K562 (cell line): ENCODE measurements around the gene AP3B2. TPM values are rescaled to one million over a fixed set of nuclear protein-coding genes. Genes with fewer than 3 reads are reported as not detected.
A peak's percentile ranks its signal among the peaks of the same experiment; 100 is the strongest.
"Not testable (repeated sequence)": the region's sequence is repeated elsewhere in the genome, so short reads cannot be mapped to it uniquely, and the experiment has no call there.

Source experiments
- ATAC-seq: fragments of 200-7000 bp; cut with Tn5 transposase; 3 replicates; pipeline ENCODE4 v1.9.1; 2020; ENCODE audit warnings: moderate library complexity
- BruUV-seq: library from RNA; stranded (reverse); fragments of 400-500 nt; replicated peaks from 2 replicates; lab custom pipeline; 2021; lab: Mats Ljungman, UMichigan
- CTCF ChIA-PET: fragments of 300-600 bp; formaldehyde crosslinking; extraction: SDS; loops from one replicate; lab custom pipeline; 2021; ENCODE audit warnings: low intra/inter-chr PET ratio; lab: Yijun Ruan, JAX
- POLR2A ChIA-PET: fragments of 300-600, 350-650 bp; sonication (Branson Sonifier 250); formaldehyde crosslinking; extraction: SDS; loops from one replicate; lab custom pipeline; 2021; ENCODE audit warnings: antibody characterized with exemption, inconsistent platforms; lab: Yijun Ruan, JAX
- DNase-seq, 4 experiments: peaks; one replicate each; pipeline versions ENCODE4 v3.0.0 to v3.0.0-alpha.2; 2011 to 2018; ENCODE audit warnings: low spot score in 3 of 4, mixed read lengths in 3 of 4; ENCODE audit errors: extremely low read depth in 1 of 4
- FAIRE-seq: peaks from 2 replicates; lab custom pipeline; 2011; peaks lifted over from hg19 to GRCh38; lab: Jason Lieb, UNC
- H2AFZ ChIP-seq: 2 replicates; pipeline ENCODE4 v1.6.0; 2011; ENCODE audit warnings: low read depth, low read length, control low read depth, inconsistent platforms
- H3K27ac ChIP-seq: fragments of 200-600 bp; 3 replicates; pipeline ENCODE4 v1.8.0; 2011; ENCODE audit warnings: low read depth, mild to moderate bottlenecking, control low read depth, inconsistent platforms, low read length, moderate library complexity, mixed read lengths; ENCODE audit errors: extremely low read depth
- H3K27me3 ChIP-seq, 2 experiments: fragments of 300-600 bp in 1 of 2; 2 replicates in 1 of 2; 3 replicates in 1 of 2; pipeline versions ENCODE4 v1.6.0 to v1.8.0; 2011; ENCODE audit warnings: inconsistent platforms in 2 of 2, low read length in 2 of 2, mild to moderate bottlenecking in 1 of 2, mixed read lengths in 1 of 2, moderate library complexity in 1 of 2; ENCODE audit not compliant: control insufficient read depth in 2 of 2, insufficient read depth in 2 of 2
- H3K36me3 ChIP-seq: fragments of 300-600 bp; 3 replicates; pipeline ENCODE4 v1.8.0; 2011; ENCODE audit warnings: mild to moderate bottlenecking, low read length, inconsistent platforms; ENCODE audit not compliant: control insufficient read depth, insufficient read depth
- H3K4me1 ChIP-seq, 2 experiments: fragments of 200-600 bp in 1 of 2; replicated peaks in 1 of 2; 2 replicates in 1 of 2; 3 replicates in 1 of 2; pipeline versions ENCODE4 v1.5.1 to v1.8.0; 2011; ENCODE audit warnings: inconsistent platforms in 2 of 2, low read length in 2 of 2, mild to moderate bottlenecking in 1 of 2, mixed read lengths in 1 of 2, moderate library complexity in 1 of 2; ENCODE audit not compliant: control insufficient read depth in 2 of 2, insufficient read depth in 2 of 2
- H3K4me2 ChIP-seq: 2 replicates; pipeline ENCODE4 v1.6.1; 2011; ENCODE audit warnings: low read length, control low read depth, inconsistent platforms, mixed read lengths; ENCODE audit not compliant: insufficient read depth
- H3K4me3 ChIP-seq: fragments of 200-600 bp; sonication (generic), shearing (Covaris generic); 2 replicates; pipeline ENCODE4 v1.5.1; 2016; ENCODE audit warnings: control low read depth, inconsistent platforms
- H3K79me2 ChIP-seq: fragments of 200-600 bp; 3 replicates; pipeline ENCODE4 v1.8.0; 2011; ENCODE audit warnings: low read length, inconsistent platforms; ENCODE audit not compliant: control insufficient read depth, insufficient read depth
- H3K9ac ChIP-seq, 2 experiments: 2 replicates each; pipeline versions ENCODE4 v1.6.0 to v1.6.1; 2011; ENCODE audit warnings: low read depth in 2 of 2, low read length in 2 of 2, control low read depth in 1 of 2, inconsistent platforms in 1 of 2, mild to moderate bottlenecking in 1 of 2, mixed read lengths in 1 of 2; ENCODE audit not compliant: insufficient read depth in 1 of 2
- H3K9me1 ChIP-seq: one replicate; pipeline ENCODE4 v1.6.0; 2011; ENCODE audit warnings: inconsistent platforms, mild to moderate bottlenecking, low read length, moderate library complexity; ENCODE audit not compliant: control insufficient read depth, insufficient read depth
- H3K9me3 ChIP-seq: replicated peaks from 2 replicates; pipeline ENCODE4 v1.5.1; 2011; ENCODE audit warnings: low read depth, low read length, inconsistent platforms; ENCODE audit not compliant: control insufficient read depth, insufficient read depth
- H4K20me1 ChIP-seq: replicated peaks from 2 replicates; pipeline ENCODE4 v1.6.1; 2011; ENCODE audit warnings: low read length, inconsistent platforms, mixed read lengths; ENCODE audit not compliant: control insufficient read depth, insufficient read depth
- ARID2 ChIP-seq: fragments of 450-650 bp; IDR thresholded peaks from 2 replicates; pipeline ENCODE4 v1.6.1; 2017; ENCODE audit warnings: antibody characterized with exemption, mild to moderate bottlenecking
- BCOR ChIP-seq: fragments of 450-650 bp; IDR thresholded peaks from 2 replicates; pipeline ENCODE4 v1.6.1; 2016
- EGR1 ChIP-seq: fragments of 450-650 bp; conservative IDR thresholded peaks from 2 replicates; pipeline ENCODE4 v1.6.1; 2017; ENCODE audit warnings: mild to moderate bottlenecking
- ERF ChIP-seq: fragments of 450-650 bp; formaldehyde crosslinking; IDR thresholded peaks from 2 replicates; pipeline ENCODE4 v1.4.0; 2020; ENCODE audit warnings: mild to moderate bottlenecking, mixed read lengths
- GATAD2A ChIP-seq: fragments of 450-650 bp; IDR thresholded peaks from 2 replicates; pipeline ENCODE4 v1.6.1; 2017
- MYBL2 ChIP-seq, 2 experiments: fragments of 450-650 bp in 1 of 2; sonication (generic) in 1 of 2; formaldehyde crosslinking in 1 of 2; IDR thresholded peaks; 2 replicates each; pipeline versions ENCODE4 v1.6.1 to v1.8.1; 2017 to 2022; ENCODE audit warnings: borderline replicate concordance in 1 of 2, inconsistent platforms in 1 of 2, low read depth in 1 of 2, mild to moderate bottlenecking in 1 of 2, missing genetic modification reagents in 1 of 2, moderate library complexity in 1 of 2
- NR2C2 ChIP-seq, 2 experiments: fragments of 200-800 bp in 1 of 2; sonication (Bioruptor generic) in 1 of 2; sonication (generic) in 1 of 2; formaldehyde crosslinking in 1 of 2; IDR thresholded peaks; 2 replicates each; pipeline versions ENCODE4 v1.6.1 to v1.8.0; 2016 to 2022; ENCODE audit warnings: mild to moderate bottlenecking in 1 of 2, missing compliant biosample characterization in 1 of 2, missing genetic modification characterization in 1 of 2, missing genetic modification reagents in 1 of 2
- PHF8 ChIP-seq: fragments of 200-600 bp; sonication (generic); IDR thresholded peaks from 2 replicates; pipeline ENCODE4 v1.6.1; 2012; ENCODE audit warnings: mixed run types, mild to moderate bottlenecking, inconsistent platforms, low read length, moderate library complexity, borderline replicate concordance
- PYGO2 ChIP-seq: fragments of 450-650 bp; IDR thresholded peaks from 2 replicates; pipeline ENCODE4 v1.6.1; 2016; ENCODE audit warnings: mild to moderate bottlenecking, missing genetic modification characterization, moderate library complexity, missing compliant biosample characterization
- RBM25 ChIP-seq: fragments of 200-400 bp; formaldehyde crosslinking; IDR thresholded peaks from 2 replicates; pipeline ENCODE4 v1.6.1; 2018; ENCODE audit warnings: low read length, low read depth, moderate library complexity; ENCODE audit not compliant: severe bottlenecking
- TOE1 ChIP-seq, 2 experiments: fragments of 450-650 bp in 1 of 2; sonication (generic) in 1 of 2; formaldehyde crosslinking in 1 of 2; IDR thresholded peaks; 2 replicates each; pipeline versions ENCODE4 v1.7.1 to v1.8.0; 2016 to 2022; ENCODE audit warnings: borderline replicate concordance in 2 of 2, mild to moderate bottlenecking in 2 of 2, antibody characterized with exemption in 1 of 2, inconsistent platforms in 1 of 2, low read depth in 1 of 2, missing genetic modification reagents in 1 of 2, moderate library complexity in 1 of 2
- WGBS: fragments of 100-300 bp; shearing (Covaris generic); methylation state at CpG from one replicate; pipeline ENCODE4 v1.1.6; 2016; ENCODE audit warnings: low coverage, mixed read lengths; ENCODE audit not compliant: insufficient coverage; ENCODE audit errors: missing lambda C conversion rate; 5-methylcytosine and 5-hydroxymethylcytosine counted together
- in situ Hi-C: fragments of 300-500 bp; cut with MboI; formaldehyde crosslinking; loops from 4 replicates; pipeline ENCODE4 v1.15.0; 2018; ENCODE audit warnings: inconsistent platforms, mixed read lengths
- intact Hi-C: fragments of 100-400 bp; cut with micrococcal nuclease; formaldehyde crosslinking; loops from 2 replicates; pipeline ENCODE4 v1.14.2; 2022
- polyA plus RNA-seq, 8 experiments: library from polyadenylated mRNA; depleted of rRNA in 4 of 8; stranded (reverse) in 5 of 8; unstranded in 3 of 8; fragments of >200 nt; fragmentation: Nextera tagmentation in 2 of 8; fragmentation: Illumina TruSeq in 1 of 8; extraction: Ambion mirVana in 2 of 8; extraction: Trizol in 1 of 8; gene quantifications; 2 replicates each; pipeline versions ENCODE4 v1.2.1 to v1.2.3, GENCODE V29; 2011 to 2014; ENCODE audit warnings: inconsistent platforms in 1 of 8, missing spikeins in 1 of 8
- total RNA-seq, 7 experiments: library from RNA; depleted of rRNA in 6 of 7; stranded (reverse); fragments of >200 nt in 6 of 7; fragmentation: Illumina TruSeq in 2 of 7; extraction: Trizol in 2 of 7; gene quantifications; 2 replicates each; pipeline versions ENCODE4 v1.2.1 to v1.2.3, GENCODE V29; 2011 to 2021; ENCODE audit warnings: low replicate concordance in 1 of 7
- TF ChIP-seq, protein P1 (sequence below), 2 experiments: fragments of 250-450 bp in 1 of 2; fragments of 450-650 bp in 1 of 2; sonication (Bioruptor Pico) in 1 of 2; IDR thresholded peaks; 2 replicates each; pipeline versions ENCODE4 v1.6.1 to v1.8.0; 2016 to 2021; ENCODE audit warnings: mild to moderate bottlenecking in 2 of 2, moderate library complexity in 2 of 2, missing compliant biosample characterization in 1 of 2, missing genetic modification characterization in 1 of 2
- TF ChIP-seq, protein P2 (sequence below): sonication (generic); formaldehyde crosslinking; IDR thresholded peaks from 2 replicates; pipeline ENCODE4 v1.8.0; 2022; ENCODE audit warnings: missing genetic modification reagents, mild to moderate bottlenecking, moderate library complexity, borderline replicate concordance
- TF ChIP-seq, protein P3 (sequence below): sonication (generic); formaldehyde crosslinking; IDR thresholded peaks from 2 replicates; pipeline ENCODE4 v1.4.0; 2020; ENCODE audit warnings: mild to moderate bottlenecking, missing genetic modification reagents

The AP3B2 gene
- total and polyA plus RNA-seq, 9 of the 15 experiments (the other 6 are each of a cell fraction or from before 2014, with no cell fraction given): 0.03 to 0.15 (median 0.10) TPM; not detected in 2

DNA sequence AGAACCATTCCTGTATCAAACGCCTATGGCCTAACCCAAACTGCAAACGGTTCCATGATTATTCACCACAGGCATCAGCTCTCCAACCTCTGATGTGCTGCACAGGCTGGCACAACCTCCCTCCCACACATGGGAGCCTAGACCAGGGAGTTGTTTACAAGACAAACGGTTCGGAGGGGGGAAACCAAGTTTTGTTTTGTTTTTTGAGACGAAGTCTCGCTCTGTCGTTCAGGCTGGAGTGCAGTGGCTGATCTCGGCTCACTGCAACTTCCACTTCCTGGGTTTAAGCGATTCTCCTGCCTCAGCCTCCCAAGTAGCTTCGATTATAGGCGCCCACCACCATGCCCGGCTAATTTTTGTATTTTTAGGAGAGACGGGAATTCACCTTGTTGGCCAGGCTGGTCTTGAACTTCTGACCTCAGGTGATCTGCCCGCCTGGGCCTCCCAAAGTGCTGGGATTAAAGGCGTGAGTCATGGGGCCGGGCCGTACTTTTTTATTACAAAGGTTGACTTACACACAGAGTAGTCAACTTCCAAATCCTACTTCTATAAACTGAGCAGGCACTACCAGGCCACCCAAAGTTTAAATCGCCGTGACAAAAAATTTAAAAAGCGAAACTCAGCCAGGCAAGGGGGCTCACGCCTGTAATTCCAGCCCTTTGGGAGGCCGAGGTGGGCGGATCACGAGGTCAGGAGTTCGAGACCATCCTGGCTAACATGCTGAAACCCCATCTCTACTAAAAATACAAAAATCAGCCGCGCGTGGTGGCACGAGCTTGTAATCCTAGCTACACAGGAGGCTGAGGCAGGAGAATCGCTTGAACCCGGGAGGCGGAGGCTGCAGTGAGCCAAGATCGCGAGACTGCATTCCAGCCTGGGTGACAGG lies 64.5 kb downstream of the AP3B2 start:
- H3K79me2 ChIP-seq: peaks cover 70% of the 10 kb centered on the region
- H3K4me1 ChIP-seq: peaks cover 54 to 58% of the 10 kb centered on the region in 2 experiments
- intact Hi-C loops: loop anchor here (2.0 to 10.0 kb wide), 2 partner anchors 36 to 160 kb away; partner anchors contain the start of genes FSD2 and WHAMM
- CTCF ChIA-PET; H3K27me3 ChIP-seq; BruUV-seq; ATAC-seq; H4K20me1 ChIP-seq; H3K9me1 ChIP-seq; H3K36me3 ChIP-seq; in situ Hi-C loops; H3K9me3 ChIP-seq; TF ChIP-seq MYBL2 (CRISPR knock-in tag; IDR thresholded peaks at IDR 0.05; ENCODE audit: borderline replicate concordance); TOE1 (CRISPR knock-in tag; IDR thresholded peaks at IDR 0.05; ENCODE audit: borderline replicate concordance, low read depth); NR2C2 (CRISPR knock-in tag; IDR thresholded peaks at IDR 0.05): not testable (repeated sequence)
- H3K27ac ChIP-seq: peak overlapping the region; percentile 90
- peak; percentile 63 for FAIRE-seq
- POLR2A ChIA-PET: interaction anchor here (0.7 to 2.8 kb wide), 9 partner anchors 8 to 159 kb away, joined by 3 to 12 read pairs (median 3); partner anchors contain the start of gene RPS17
- H3K4me2 ChIP-seq: peak overlapping the region; percentile 83
- 6% methylated on average over 34 of the region's 34 CpGs for WGBS
- peak in 1 of 4 experiments; percentile 50 for DNase-seq
- peak overlapping the region; percentile 81 for H2AFZ ChIP-seq
- peak overlapping the region; percentile 44 for H3K4me3 ChIP-seq
- H3K9ac ChIP-seq: peak overlapping the region; percentile 74 to 91
- TF ChIP-seq PYGO2 (tag) (peak; percentile 15; the same call in 1 of the 2 replicates), MYBL2 (IDR thresholded peaks at IDR 0.05; ENCODE audit: low read depth) (0 out of 2 replicates have a peak, but pooled peaks have one; percentile 28), GATAD2A (0 out of 2 replicates have a peak, but pooled peaks have one; percentile 47), EGR1 (peak; percentile 63), TOE1 (IDR thresholded peaks at IDR 0.05; ENCODE audit: borderline replicate concordance) (peak; percentile 43), RBM25 (peak; percentile 28), BCOR (peak; percentile 86), PHF8 (peak; percentile 12; the same call in 1 of the 2 replicates), ERF (CRISPR knock-in tag) (0 out of 2 replicates have a peak, but pooled peaks have one; percentile 39), NR2C2 (tag; IDR thresholded peaks at IDR 0.05) (0 out of 2 replicates have a peak, but pooled peaks have one; percentile 16), ARID2 (0 out of 2 replicates have a peak, but pooled peaks have one; percentile 15)
- TF ChIP-seq, protein P1, sequence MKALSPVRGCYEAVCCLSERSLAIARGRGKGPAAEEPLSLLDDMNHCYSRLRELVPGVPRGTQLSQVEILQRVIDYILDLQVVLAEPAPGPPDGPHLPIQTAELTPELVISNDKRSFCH (CRISPR knock-in tag; IDR thresholded peaks at IDR 0.05): not testable (repeated sequence)
- TF ChIP-seq, protein P1 (tag; IDR thresholded peaks at IDR 0.05): peak; percentile 23; the same call in 1 of the 2 replicates
- TF ChIP-seq, protein P2, sequence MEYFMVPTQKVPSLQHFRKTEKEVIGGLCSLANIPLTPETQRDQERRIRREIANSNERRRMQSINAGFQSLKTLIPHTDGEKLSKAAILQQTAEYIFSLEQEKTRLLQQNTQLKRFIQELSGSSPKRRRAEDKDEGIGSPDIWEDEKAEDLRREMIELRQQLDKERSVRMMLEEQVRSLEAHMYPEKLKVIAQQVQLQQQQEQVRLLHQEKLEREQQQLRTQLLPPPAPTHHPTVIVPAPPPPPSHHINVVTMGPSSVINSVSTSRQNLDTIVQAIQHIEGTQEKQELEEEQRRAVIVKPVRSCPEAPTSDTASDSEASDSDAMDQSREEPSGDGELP (CRISPR knock-in tag): 0 out of 2 replicates have a peak, but pooled peaks have one; percentile 9
- TF ChIP-seq, protein P3, sequence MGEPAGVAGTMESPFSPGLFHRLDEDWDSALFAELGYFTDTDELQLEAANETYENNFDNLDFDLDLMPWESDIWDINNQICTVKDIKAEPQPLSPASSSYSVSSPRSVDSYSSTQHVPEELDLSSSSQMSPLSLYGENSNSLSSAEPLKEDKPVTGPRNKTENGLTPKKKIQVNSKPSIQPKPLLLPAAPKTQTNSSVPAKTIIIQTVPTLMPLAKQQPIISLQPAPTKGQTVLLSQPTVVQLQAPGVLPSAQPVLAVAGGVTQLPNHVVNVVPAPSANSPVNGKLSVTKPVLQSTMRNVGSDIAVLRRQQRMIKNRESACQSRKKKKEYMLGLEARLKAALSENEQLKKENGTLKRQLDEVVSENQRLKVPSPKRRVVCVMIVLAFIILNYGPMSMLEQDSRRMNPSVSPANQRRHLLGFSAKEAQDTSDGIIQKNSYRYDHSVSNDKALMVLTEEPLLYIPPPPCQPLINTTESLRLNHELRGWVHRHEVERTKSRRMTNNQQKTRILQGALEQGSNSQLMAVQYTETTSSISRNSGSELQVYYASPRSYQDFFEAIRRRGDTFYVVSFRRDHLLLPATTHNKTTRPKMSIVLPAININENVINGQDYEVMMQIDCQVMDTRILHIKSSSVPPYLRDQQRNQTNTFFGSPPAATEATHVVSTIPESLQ: 0 out of 2 replicates have a peak, but pooled peaks have one; percentile 17
